ENCODE results near the gene DCAF10. TPM values are rescaled to one million over a fixed set of nuclear protein-coding genes. Genes with fewer than 3 reads are reported as not detected.
A peak's percentile ranks its signal among the peaks of the same experiment; 100 is the strongest.

The DCAF10 gene
- total and polyA plus RNA-seq, 10 of the 15 experiments (the other 5 are each of a cell fraction or from before 2014, with no cell fraction given) = 3.9 to 21.7 (median 9.8) TPM

GRCh38 chr9:37784616-37785483 lies 15.7 kb upstream of the DCAF10 start, which contains the start of gene EXOSC3 (continued):
- TF ChIP-seq REST (IDR thresholded peaks at IDR 0.05; ENCODE audit: low read depth, low read length) = peak; percentile 86
- TF ChIP-seq EGR1 (IDR thresholded peaks at IDR 0.05; ENCODE audit: borderline replicate concordance in 1 of 2, low read depth in 2 of 2, low read length in 2 of 2) = peak in 1 of 2 experiments; percentile 6; a peak in 2 of 3 replicates
- no peak for TF ChIP-seq EZH2 (IDR thresholded peaks at IDR 0.05; ENCODE audit: borderline replicate concordance, control insufficient read depth, low read depth, low read length)
- TF ChIP-seq ESRRA (IDR thresholded peaks at IDR 0.05; ENCODE audit: low read length) = no peak
- TF ChIP-seq ATF7 (IDR thresholded peaks at IDR 0.05; ENCODE audit: low read depth) = peak; percentile 26; the same call in 1 of the 2 replicates
- peak; percentile 63 for TF ChIP-seq CREM (IDR thresholded peaks at IDR 0.05; ENCODE audit: low read depth)
- peak; percentile 81 for TF ChIP-seq MYC (IDR thresholded peaks at IDR 0.05; ENCODE audit: insufficient read depth, insufficient read length, insufficient replicate concordance, low read length, severe bottlenecking)
- 0 out of 2 replicates have a peak, but pooled peaks have one; percentile 73 for TF ChIP-seq ASH2L (IDR thresholded peaks at IDR 0.05; ENCODE audit: borderline replicate concordance, low read depth)
- TF ChIP-seq CREB1 (IDR thresholded peaks at IDR 0.05; ENCODE audit: low read depth) = peak; percentile 52; the same call in 1 of the 2 replicates
- TF ChIP-seq GABPA (IDR thresholded peaks at IDR 0.05; ENCODE audit: low read depth) = peak; percentile 98
- TF ChIP-seq, protein P1, sequence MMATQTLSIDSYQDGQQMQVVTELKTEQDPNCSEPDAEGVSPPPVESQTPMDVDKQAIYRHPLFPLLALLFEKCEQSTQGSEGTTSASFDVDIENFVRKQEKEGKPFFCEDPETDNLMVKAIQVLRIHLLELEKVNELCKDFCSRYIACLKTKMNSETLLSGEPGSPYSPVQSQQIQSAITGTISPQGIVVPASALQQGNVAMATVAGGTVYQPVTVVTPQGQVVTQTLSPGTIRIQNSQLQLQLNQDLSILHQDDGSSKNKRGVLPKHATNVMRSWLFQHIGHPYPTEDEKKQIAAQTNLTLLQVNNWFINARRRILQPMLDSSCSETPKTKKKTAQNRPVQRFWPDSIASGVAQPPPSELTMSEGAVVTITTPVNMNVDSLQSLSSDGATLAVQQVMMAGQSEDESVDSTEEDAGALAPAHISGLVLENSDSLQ (IDR thresholded peaks at IDR 0.05) = peak; percentile 77
- peak; percentile 90 for TF ChIP-seq IKZF1 (conservative IDR thresholded peaks at IDR 0.05)
- peak in 1 of 2 experiments; percentile 96; a peak in 2 of 4 replicates for TF ChIP-seq ETV6 (conservative IDR thresholded peaks at IDR 0.05 in 1 of 2, IDR thresholded peaks at IDR 0.05 in 1 of 2; ENCODE audit: borderline replicate concordance in 1 of 2, low read depth in 1 of 2)
- TF ChIP-seq RELB (IDR thresholded peaks at IDR 0.05; ENCODE audit: low read depth) = peak; percentile 97
- peak; percentile 25; the same call in 1 of the 2 replicates for TF ChIP-seq CEBPZ (IDR thresholded peaks at IDR 0.05; ENCODE audit: low read depth, low read length)
- peak; percentile 88 for TF ChIP-seq PML (IDR thresholded peaks at IDR 0.05; ENCODE audit: low read length)
- peak; percentile 82 for TF ChIP-seq KLF5 (IDR thresholded peaks at IDR 0.05; ENCODE audit: partially characterized antibody)
- peak; percentile 85 for TF ChIP-seq POLR2AphosphoS2 (IDR thresholded peaks at IDR 0.05; ENCODE audit: low read depth, low read length)

Measured in GM12878 (cell line).